Esophagus muscularis mucosa (tissue), 4 donors: ENCODE measurements around the gene C3orf85. TPM values are rescaled to one million over a fixed set of nuclear protein-coding genes. Genes with fewer than 3 reads are reported as not detected.

ENCODE experiments used
- DNase-seq: peaks from one replicate; pipeline ENCODE4 v3.0.0-alpha.2; 2017; ENCODE audit errors: extremely low spot score
- H3K27ac ChIP-seq, 4 donors: fragments of 200-600 bp; sonication (generic); replicated peaks in 1 of 4; 1 replicate in 3 of 4; 2 replicates in 1 of 4; pipeline ENCODE4 v1.5.1; 2016 to 2019; ENCODE audit warnings: mild to moderate bottlenecking in 1 of 4
- H3K27me3 ChIP-seq, 4 donors: fragments of 200-600 bp; sonication (generic); one replicate each; pipeline versions ENCODE4 v1.5.1 to v1.6.0; 2016 to 2019
- H3K36me3 ChIP-seq, 4 donors: fragments of 200-600 bp; sonication (generic); one replicate each; pipeline ENCODE4 v1.5.1; 2016 to 2019
- H3K4me1 ChIP-seq, 4 donors: fragments of 200-600 bp; sonication (generic); one replicate each; pipeline ENCODE4 v1.5.1; 2016 to 2019
- H3K4me3 ChIP-seq, 4 donors: fragments of 200-600 bp; sonication (generic); 1 replicate in 2 of 4; 2 replicates in 2 of 4; pipeline ENCODE4 v1.5.1; 2016 to 2019; ENCODE audit warnings: mild to moderate bottlenecking in 4 of 4, moderate library complexity in 1 of 4
- H3K9me3 ChIP-seq, 4 donors: fragments of 200-600 bp; sonication (generic); 1 replicate in 3 of 4; 2 replicates in 1 of 4; pipeline ENCODE4 v1.5.1; 2016 to 2019
- EP300 ChIP-seq: sonication (generic); formaldehyde crosslinking; IDR thresholded peaks from one replicate; pipeline ENCODE4 v1.6.1; 2017; ENCODE audit warnings: antibody characterized with exemption
- POLR2A ChIP-seq: fragments of 450-650 bp; IDR thresholded peaks from one replicate; pipeline ENCODE4 v1.6.1; 2017; ENCODE audit warnings: antibody characterized with exemption, moderate library complexity, mild to moderate bottlenecking, low read depth
- POLR2AphosphoS5 ChIP-seq, 2 donors: sonication (generic); formaldehyde crosslinking; IDR thresholded peaks; one replicate each; pipeline ENCODE4 v1.6.1; 2017; ENCODE audit warnings: antibody characterized with exemption in 2 of 2
- WGBS: methylation state at CpG from one replicate; pipeline ENCODE4 v1.1.5; 2018; 5-methylcytosine and 5-hydroxymethylcytosine counted together
- intact Hi-C: fragments of 100-400 bp; cut with DNase I; formaldehyde crosslinking; loops from one replicate; pipeline ENCODE4 v1.15.1; 2023
- total RNA-seq, 4 donors: library from RNA; depleted of rRNA; stranded (reverse); fragments of >200 nt; gene quantifications; one replicate each; pipeline versions ENCODE4 v1.1.0 to v1.2.1, GENCODE V29; 2016
- TF ChIP-seq, protein P1 (sequence below), 3 experiments: fragments of 200-600 bp in 2 of 3; fragments of 450-650 bp in 1 of 3; sonication (generic) in 2 of 3; IDR thresholded peaks; one replicate each; pipeline ENCODE4 v1.5.1; 2017 to 2019; ENCODE audit warnings: antibody characterized with exemption in 3 of 3, mild to moderate bottlenecking in 2 of 3, moderate library complexity in 1 of 3

Gene C3orf85, protein sequence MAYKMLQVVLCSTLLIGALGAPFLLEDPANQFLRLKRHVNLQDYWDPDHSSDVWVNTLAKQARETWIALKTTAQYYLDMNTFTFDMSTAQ
- not detected for total RNA-seq

DNA sequence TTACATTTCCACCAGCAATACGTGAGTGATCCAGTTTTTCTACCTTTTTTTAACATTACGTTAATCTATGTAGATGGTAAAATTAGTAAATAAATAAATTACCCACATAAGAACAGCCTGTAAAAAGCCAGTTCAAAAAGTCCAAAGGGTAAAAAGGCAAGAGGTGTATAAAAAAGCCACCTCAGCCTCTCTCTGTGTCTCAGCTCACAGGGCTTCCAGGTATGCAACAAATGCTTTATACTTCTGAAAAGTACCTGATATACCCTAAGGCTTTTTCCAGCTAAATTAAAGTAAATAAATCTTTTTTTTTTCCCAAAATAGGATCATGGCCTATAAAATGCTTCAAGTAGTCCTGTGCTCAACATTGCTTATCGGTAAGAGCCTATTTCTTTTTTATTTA, at the start of gene C3orf85:
Gene C3orf85 (plus strand): TSS at position 197 of the 400 bp plus-strand sequence. CDS start 129 bp downstream, at position 326.
- 92% methylated on average over 3 of the region's 3 CpGs for WGBS
- DNase-seq = no peak
- intact Hi-C loops = no loop called here
- Histone ChIP-seq H3K4me1 (no peaks in the 10 kb centered on the region), H3K27ac (no peak within 1 kb of the TSS), H3K9me3 (no peaks in the 10 kb centered on the region), H3K4me3 (no peak within 1 kb of the TSS), H3K36me3 (no peaks in the 10 kb centered on the region), H3K27me3 (no peaks in the 10 kb centered on the region)
- TF ChIP-seq POLR2A (no peak), POLR2AphosphoS5 (IDR thresholded peaks at IDR 0.05) (no peak), EP300 (no peak)
- TF ChIP-seq, protein P1, sequence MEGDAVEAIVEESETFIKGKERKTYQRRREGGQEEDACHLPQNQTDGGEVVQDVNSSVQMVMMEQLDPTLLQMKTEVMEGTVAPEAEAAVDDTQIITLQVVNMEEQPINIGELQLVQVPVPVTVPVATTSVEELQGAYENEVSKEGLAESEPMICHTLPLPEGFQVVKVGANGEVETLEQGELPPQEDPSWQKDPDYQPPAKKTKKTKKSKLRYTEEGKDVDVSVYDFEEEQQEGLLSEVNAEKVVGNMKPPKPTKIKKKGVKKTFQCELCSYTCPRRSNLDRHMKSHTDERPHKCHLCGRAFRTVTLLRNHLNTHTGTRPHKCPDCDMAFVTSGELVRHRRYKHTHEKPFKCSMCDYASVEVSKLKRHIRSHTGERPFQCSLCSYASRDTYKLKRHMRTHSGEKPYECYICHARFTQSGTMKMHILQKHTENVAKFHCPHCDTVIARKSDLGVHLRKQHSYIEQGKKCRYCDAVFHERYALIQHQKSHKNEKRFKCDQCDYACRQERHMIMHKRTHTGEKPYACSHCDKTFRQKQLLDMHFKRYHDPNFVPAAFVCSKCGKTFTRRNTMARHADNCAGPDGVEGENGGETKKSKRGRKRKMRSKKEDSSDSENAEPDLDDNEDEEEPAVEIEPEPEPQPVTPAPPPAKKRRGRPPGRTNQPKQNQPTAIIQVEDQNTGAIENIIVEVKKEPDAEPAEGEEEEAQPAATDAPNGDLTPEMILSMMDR (IDR thresholded peaks at IDR 0.05) = no peak

DNA sequence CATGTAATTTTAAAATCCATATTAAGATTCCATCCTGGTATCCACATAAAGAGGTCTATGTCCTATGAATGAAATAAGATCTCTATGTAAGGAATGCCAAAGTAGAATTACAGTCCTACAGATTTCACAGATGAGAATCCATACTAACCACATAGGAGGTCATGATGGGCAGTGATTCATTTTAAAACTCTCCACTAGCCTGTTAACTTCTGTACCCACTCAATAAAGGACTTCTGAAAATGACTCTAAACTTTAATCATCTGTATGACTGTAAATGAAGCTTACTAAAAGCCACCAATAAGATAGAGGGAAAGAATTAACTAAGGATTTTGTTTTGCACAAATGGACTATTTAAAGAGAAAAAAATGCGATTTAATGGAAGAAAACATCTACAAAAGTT, 47.3 kb upstream of the C3orf85 start:
- WGBS = 97% methylated on average over 1 of the region's 1 CpG
- Histone ChIP-seq H3K9me3 (no peaks in the 10 kb centered on the region), H3K4me3 (no peak overlapping the region), H3K27ac (no peak overlapping the region), H3K27me3 (no peaks in the 10 kb centered on the region), H3K4me1 (no peaks in the 10 kb centered on the region), H3K36me3 (no peaks in the 10 kb centered on the region)
- TF ChIP-seq, protein P1 (IDR thresholded peaks at IDR 0.05) = no peak
- TF ChIP-seq POLR2A (no peak), POLR2AphosphoS5 (IDR thresholded peaks at IDR 0.05) (no peak), EP300 (no peak)
- intact Hi-C loops = no loop called here
- no peak for DNase-seq

DNA sequence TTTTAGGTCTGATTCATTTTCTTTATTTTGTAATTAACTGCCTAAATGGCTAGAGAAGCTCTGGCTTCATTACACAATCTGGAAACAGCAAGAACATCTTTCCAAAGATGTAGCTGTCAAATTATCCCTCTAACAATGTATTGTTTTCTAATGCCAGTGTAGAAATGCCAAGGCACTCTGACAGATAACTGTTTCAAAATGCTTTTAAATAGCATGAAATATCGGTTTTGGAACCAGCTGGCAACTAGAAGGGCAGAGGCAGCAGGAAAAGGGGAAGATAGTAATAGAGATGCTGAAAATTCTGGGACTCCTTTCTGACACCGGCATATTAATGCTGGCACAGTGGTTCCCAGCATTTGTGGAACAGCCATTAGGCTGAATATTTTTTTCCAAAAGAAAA, 44.7 kb upstream of the C3orf85 start:
- 28% methylated on average over 2 of the region's 2 CpGs for WGBS
- Histone ChIP-seq H3K4me1 (no peaks in the 10 kb centered on the region), H3K9me3 (no peaks in the 10 kb centered on the region), H3K27ac (no peak overlapping the region), H3K4me3 (no peak overlapping the region), H3K36me3 (no peaks in the 10 kb centered on the region), H3K27me3 (no peaks in the 10 kb centered on the region)
- intact Hi-C loops = no loop called here
- no peak for DNase-seq
- TF ChIP-seq EP300 (no peak), POLR2A (no peak), POLR2AphosphoS5 (IDR thresholded peaks at IDR 0.05) (no peak)
- TF ChIP-seq, protein P1 (IDR thresholded peaks at IDR 0.05) = no peak

DNA sequence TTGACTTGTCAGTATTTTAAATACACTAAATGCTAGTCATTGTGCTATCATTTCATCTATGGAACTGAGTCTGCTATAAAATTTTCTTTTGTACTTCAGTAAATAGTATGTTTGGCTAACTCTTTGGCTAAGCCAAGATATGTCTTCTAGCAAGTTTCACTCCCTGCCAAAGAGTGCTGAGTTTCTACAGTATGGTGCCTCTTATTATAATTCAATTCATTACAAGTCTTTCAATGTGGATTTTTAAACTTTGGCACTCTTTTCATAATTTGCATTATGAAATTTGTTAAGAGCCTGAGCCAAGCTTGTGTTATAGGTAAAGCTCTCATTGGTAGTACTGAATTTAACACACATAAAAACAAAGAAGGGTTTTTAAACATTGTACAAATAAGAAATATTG, 43.0 kb upstream of the C3orf85 start:
- no peaks in the 10 kb centered on the region for H3K36me3 ChIP-seq

DNA sequence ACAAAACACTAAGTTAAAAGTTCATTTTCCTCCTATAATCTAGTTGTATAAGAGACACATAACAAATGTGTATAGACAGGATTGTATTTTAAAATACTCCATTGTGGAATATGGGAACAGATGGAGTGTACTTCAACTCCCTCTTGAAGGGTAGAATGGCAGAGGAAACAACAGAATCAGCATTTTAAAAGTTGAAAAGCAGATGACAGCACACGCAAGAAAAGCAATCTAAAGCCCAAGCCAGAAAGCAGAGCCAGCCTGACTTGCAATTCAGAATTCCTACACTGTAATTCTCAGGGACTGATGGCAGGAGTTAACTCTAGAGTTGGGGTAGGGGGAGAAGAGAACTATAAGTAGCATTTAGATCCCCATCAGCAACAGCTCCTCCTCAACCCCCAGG, 41.4 kb upstream of the C3orf85 start:
- no peak for DNase-seq
- Histone ChIP-seq H3K27me3 (no peaks in the 10 kb centered on the region), H3K4me1 (no peaks in the 10 kb centered on the region), H3K9me3 (no peaks in the 10 kb centered on the region), H3K27ac (no peak overlapping the region), H3K36me3 (no peaks in the 10 kb centered on the region), H3K4me3 (no peak overlapping the region)
- intact Hi-C loops = no loop called here
- WGBS = 83% methylated on average over 1 of the region's 1 CpG
- TF ChIP-seq, protein P1 (IDR thresholded peaks at IDR 0.05) = no peak
- TF ChIP-seq POLR2A (no peak), POLR2AphosphoS5 (IDR thresholded peaks at IDR 0.05) (no peak), EP300 (no peak)

More for the DNA sequence above, 43.0 kb upstream of the C3orf85 start:
- no peak for TF ChIP-seq POLR2A
- TF ChIP-seq, protein P1 (IDR thresholded peaks at IDR 0.05) = no peak
- no peak for TF ChIP-seq EP300
- no peak for TF ChIP-seq POLR2AphosphoS5 (IDR thresholded peaks at IDR 0.05)
- intact Hi-C loops = no loop called here
- Histone ChIP-seq H3K4me1 (no peaks in the 10 kb centered on the region), H3K9me3 (no peaks in the 10 kb centered on the region), H3K4me3 (no peak overlapping the region), H3K27ac (no peak overlapping the region), H3K27me3 (no peaks in the 10 kb centered on the region)
- no peak for DNase-seq
